MM.1S (cell line): ENCODE results near the gene LDLRAD3.

Experiments used
- DNase-seq: peaks from one replicate; pipeline ENCODE4 v3.0.0-alpha.2; 2015
- H2AFZ ChIP-seq: fragments of 300-600 bp; sonication (generic); 2 replicates; pipeline ENCODE4 v1.6.0; 2016; ENCODE audit warnings: antibody characterized with exemption, low read length
- H3F3A ChIP-seq: fragments of 300-600 bp; sonication (generic); 2 replicates; pipeline ENCODE4 v1.6.1; 2016; ENCODE audit warnings: mild to moderate bottlenecking, antibody characterized with exemption, low read length, moderate library complexity, mixed read lengths; ENCODE audit not compliant: insufficient read depth
- H3K27ac ChIP-seq: fragments of 300-600 bp; sonication (generic); 2 replicates; pipeline ENCODE4 v1.5.1; 2016; ENCODE audit warnings: mild to moderate bottlenecking, low read length
- H3K27me3 ChIP-seq: fragments of 300-600 bp; sonication (generic); replicated peaks from 2 replicates; pipeline ENCODE4 v1.6.0; 2016; ENCODE audit warnings: low read length; ENCODE audit not compliant: insufficient read depth
- H3K36me3 ChIP-seq: fragments of 300-600 bp; sonication (generic); replicated peaks from 2 replicates; pipeline ENCODE4 v1.6.1; 2016; ENCODE audit warnings: mild to moderate bottlenecking, low read length, mixed read lengths; ENCODE audit not compliant: insufficient read depth
- H3K4me1 ChIP-seq: fragments of 300-600 bp; sonication (generic); 2 replicates; pipeline ENCODE4 v1.6.1; 2016; ENCODE audit warnings: low read length, mixed read lengths
- H3K4me2 ChIP-seq: fragments of 300-600 bp; sonication (generic); 2 replicates; pipeline ENCODE4 v1.6.0; 2016; ENCODE audit warnings: low read depth, low read length
- H3K4me3 ChIP-seq: fragments of 300-600 bp; sonication (generic); 2 replicates; pipeline ENCODE4 v1.5.1; 2016; ENCODE audit warnings: low read length, mixed read lengths
- H3K79me2 ChIP-seq: fragments of 300-600 bp; sonication (generic); 2 replicates; pipeline ENCODE4 v1.6.1; 2016; ENCODE audit warnings: mixed run types, low read length, mixed read lengths
- H3K9ac ChIP-seq: fragments of 300-600 bp; sonication (generic); 2 replicates; pipeline ENCODE4 v1.6.1; 2016; ENCODE audit warnings: low read length, mixed read lengths
- H3K9me2 ChIP-seq: fragments of 300-600 bp; sonication (generic); replicated peaks from 2 replicates; pipeline ENCODE4 v1.6.1; 2016; ENCODE audit warnings: mild to moderate bottlenecking, low read length, mixed read lengths; ENCODE audit not compliant: insufficient read depth
- H3K9me3 ChIP-seq: fragments of 300-600 bp; sonication (generic); replicated peaks from 2 replicates; pipeline ENCODE4 v1.6.1; 2016; ENCODE audit warnings: mild to moderate bottlenecking, low read length, mixed read lengths; ENCODE audit not compliant: insufficient read depth
- H4K20me1 ChIP-seq: fragments of 300-600 bp; sonication (generic); 2 replicates; pipeline ENCODE4 v1.6.1; 2016; ENCODE audit warnings: mild to moderate bottlenecking, low read length, moderate library complexity, mixed read lengths; ENCODE audit not compliant: insufficient read depth
- EZH2 ChIP-seq: fragments of 300-600 bp; sonication (generic); optimal IDR thresholded peaks from 2 replicates; pipeline ENCODE3; 2017; ENCODE audit warnings: low read depth, mild to moderate bottlenecking, antibody characterized with exemption, low read length, mixed read lengths
- EZH2phosphoT487 ChIP-seq: fragments of 300-600 bp; sonication (generic); IDR thresholded peaks from 2 replicates; pipeline ENCODE4 v1.6.1; 2018; ENCODE audit warnings: antibody characterized with exemption, low read length
- TF ChIP-seq, protein P1 (sequence below): fragments of 300-600 bp; sonication (generic); IDR thresholded peaks from 2 replicates; pipeline ENCODE4 v1.5.1; 2016; ENCODE audit warnings: antibody characterized with exemption, low read length, mixed read lengths

LDLRAD3 gene

GRCh38 chr11:36093548-36093947 is 149.7 kb downstream of the LDLRAD3 start:
- H3K9me3 ChIP-seq: no peaks in the 10 kb centered on the region
- TF ChIP-seq, protein P1, sequence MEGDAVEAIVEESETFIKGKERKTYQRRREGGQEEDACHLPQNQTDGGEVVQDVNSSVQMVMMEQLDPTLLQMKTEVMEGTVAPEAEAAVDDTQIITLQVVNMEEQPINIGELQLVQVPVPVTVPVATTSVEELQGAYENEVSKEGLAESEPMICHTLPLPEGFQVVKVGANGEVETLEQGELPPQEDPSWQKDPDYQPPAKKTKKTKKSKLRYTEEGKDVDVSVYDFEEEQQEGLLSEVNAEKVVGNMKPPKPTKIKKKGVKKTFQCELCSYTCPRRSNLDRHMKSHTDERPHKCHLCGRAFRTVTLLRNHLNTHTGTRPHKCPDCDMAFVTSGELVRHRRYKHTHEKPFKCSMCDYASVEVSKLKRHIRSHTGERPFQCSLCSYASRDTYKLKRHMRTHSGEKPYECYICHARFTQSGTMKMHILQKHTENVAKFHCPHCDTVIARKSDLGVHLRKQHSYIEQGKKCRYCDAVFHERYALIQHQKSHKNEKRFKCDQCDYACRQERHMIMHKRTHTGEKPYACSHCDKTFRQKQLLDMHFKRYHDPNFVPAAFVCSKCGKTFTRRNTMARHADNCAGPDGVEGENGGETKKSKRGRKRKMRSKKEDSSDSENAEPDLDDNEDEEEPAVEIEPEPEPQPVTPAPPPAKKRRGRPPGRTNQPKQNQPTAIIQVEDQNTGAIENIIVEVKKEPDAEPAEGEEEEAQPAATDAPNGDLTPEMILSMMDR: no peak
- TF ChIP-seq EZH2: no peak
- TF ChIP-seq EZH2phosphoT487: no peak
- DNase-seq: no peak

GRCh38 chr11:36094164-36094563 is 150.3 kb downstream of the LDLRAD3 start:
- Histone ChIP-seq H3K9ac (no peak overlapping the region), H3F3A (no peaks in the 10 kb centered on the region), H3K4me2 (no peak overlapping the region), H3K36me3 (no peaks in the 10 kb centered on the region), H3K4me1 (no peaks in the 10 kb centered on the region), H3K4me3 (no peak overlapping the region), H3K9me2 (no peaks in the 10 kb centered on the region), H4K20me1 (no peaks in the 10 kb centered on the region), H3K27me3 (no peaks in the 10 kb centered on the region), H3K79me2 (no peaks in the 10 kb centered on the region), H2AFZ (no peak overlapping the region), H3K9me3 (no peaks in the 10 kb centered on the region), H3K27ac (no peak overlapping the region)
- no peak for DNase-seq
- TF ChIP-seq EZH2 (no peak), EZH2phosphoT487 (no peak)
- TF ChIP-seq, protein P1: no peak

More at GRCh38 chr11:36093548-36093947, 149.7 kb downstream of the LDLRAD3 start:
- Histone ChIP-seq H3K27ac (no peak overlapping the region), H3K4me3 (no peak overlapping the region), H3K9ac (no peak overlapping the region), H4K20me1 (no peaks in the 10 kb centered on the region), H3K27me3 (no peaks in the 10 kb centered on the region), H3K4me1 (no peaks in the 10 kb centered on the region), H3F3A (no peaks in the 10 kb centered on the region), H3K79me2 (no peaks in the 10 kb centered on the region), H3K9me2 (no peaks in the 10 kb centered on the region), H3K36me3 (no peaks in the 10 kb centered on the region), H3K4me2 (no peak overlapping the region), H2AFZ (no peak overlapping the region)

- Histone ChIP-seq H3K4me1 (no peaks in the 10 kb centered on the region), H3K79me2 (no peaks in the 10 kb centered on the region), H3K9me3 (no peaks in the 10 kb centered on the region), H2AFZ (no peak overlapping the region), H3K27me3 (no peaks in the 10 kb centered on the region), H3K9ac (no peak overlapping the region), H3F3A (no peaks in the 10 kb centered on the region), H3K36me3 (no peaks in the 10 kb centered on the region), H3K9me2 (no peaks in the 10 kb centered on the region), H3K4me2 (no peak overlapping the region), H3K4me3 (no peak overlapping the region), H3K27ac (no peak overlapping the region), H4K20me1 (no peaks in the 10 kb centered on the region)
- TF ChIP-seq EZH2phosphoT487 (no peak), EZH2 (no peak)
- TF ChIP-seq, protein P1: no peak
- DNase-seq: no peak
Measured at GRCh38 chr11:36095716-36096115, 151.9 kb downstream of the LDLRAD3 start.
